GM19395 (cell line): ENCODE measurements around the gene CACNG6.
"Not testable (repeated sequence)": the region's sequence is repeated elsewhere in the genome, so short reads cannot be mapped to it uniquely, and the experiment has no call there.

Source experiments
- ATAC-seq: cut with Tn5 transposase; IDR thresholded peaks from one replicate; pipeline ENCODE4 v1.9.1; 2021; ENCODE audit warnings: mild to moderate bottlenecking, moderate library complexity; ENCODE audit not compliant: unreplicated experiment

CACNG6 gene

GRCh38 chr19:53998223-53998622, 6.8 kb downstream of the CACNG6 start:
- no peak for ATAC-seq

- ATAC-seq, result no peak
These were observed 8.3 kb downstream of the CACNG6 start for GRCh38 chr19:53999694-54000093.

- no peak for ATAC-seq
These were observed 10.1 kb downstream of the CACNG6 start for GRCh38 chr19:54001496-54001895.

- no peak for ATAC-seq
These were observed 11.3 kb downstream of the CACNG6 start for GRCh38 chr19:54002495-54003315.

GRCh38 chr19:54009440-54009839, 18.0 kb downstream of the CACNG6 start:
- ATAC-seq, result no peak

- no peak for ATAC-seq
These were observed 19.0 kb downstream of the CACNG6 start for GRCh38 chr19:54010474-54010873.

- no peak for ATAC-seq
These were observed 20.2 kb downstream of the CACNG6 start for GRCh38 chr19:54011507-54012211.

GRCh38 chr19:54013866-54014265, 22.4 kb downstream of the CACNG6 start:
- ATAC-seq, result no peak

- no peak for ATAC-seq
These were observed 23.6 kb downstream of the CACNG6 start for GRCh38 chr19:54014920-54015560.

- no peak for ATAC-seq
These were observed 25.8 kb downstream of the CACNG6 start for GRCh38 chr19:54017261-54017660.

GRCh38 chr19:54021363-54021762, 29.9 kb downstream of the CACNG6 start:
- no peak for ATAC-seq

GRCh38 chr19:54021932-54022331, 30.5 kb downstream of the CACNG6 start:
- no peak for ATAC-seq

- no peak for ATAC-seq
These were observed 31.8 kb downstream of the CACNG6 start for GRCh38 chr19:54023191-54023590.

- no peak for ATAC-seq
These were observed 33.2 kb downstream of the CACNG6 start for GRCh38 chr19:54024660-54025059.

- no peak for ATAC-seq
These were observed 35.2 kb downstream of the CACNG6 start for GRCh38 chr19:54026656-54027055.

GRCh38 chr19:54029301-54029700, 37.9 kb downstream of the CACNG6 start:
- ATAC-seq, result no peak

GRCh38 chr19:54029930-54030490, 38.6 kb downstream of the CACNG6 start:
- no peak for ATAC-seq

GRCh38 chr19:54030895-54031586, 39.6 kb downstream of the CACNG6 start:
- ATAC-seq, result no peak

GRCh38 chr19:54035215-54036178, 44.1 kb downstream of the CACNG6 start:
- no peak for ATAC-seq

- not testable (repeated sequence) for ATAC-seq
These were observed 45.1 kb downstream of the CACNG6 start for GRCh38 chr19:54036542-54036941.
